GM12878 (cell line): ENCODE measurements around the gene ADGRE3.

Experiments used
- CBFB ChIP-seq: IDR thresholded peaks from 2 replicates; pipeline ENCODE4 v1.6.1; 2016; ENCODE audit warnings: antibody characterized with exemption, low read depth
- MAX ChIP-seq: IDR thresholded peaks from 2 replicates; pipeline ENCODE4 v1.6.1; 2012; ENCODE audit warnings: low read depth, low read length, improper control_type of control experiment

- TF ChIP-seq MAX (no peak), CBFB (no peak)
Observed at GRCh38 chr19:14577885-14578427, 96.7 kb downstream of the ADGRE3 start.
